AG04449 (cell line): ENCODE data around the gene GTF2IRD1.

Experiments used
- CTCF ChIA-PET: fragments of 350-600 bp; formaldehyde crosslinking; extraction: SDS; loops from one replicate; lab custom pipeline; 2021; ENCODE audit warnings: antibody characterized with exemption; lab: Yijun Ruan, JAX
- POLR2A ChIA-PET: fragments of 400-600, 350-600 bp; formaldehyde crosslinking; extraction: SDS; loops from one replicate; lab custom pipeline; 2020; ENCODE audit warnings: antibody characterized with exemption, inconsistent platforms; lab: Yijun Ruan, JAX
- DNase-seq: peaks from one replicate; pipeline ENCODE4 v3.0.0-alpha.2; 2010; ENCODE audit warnings: low read depth, low spot score
- H3K4me3 ChIP-seq: 2 replicates; pipeline ENCODE4 v1.5.1; 2011; ENCODE audit warnings: low read depth, mild to moderate bottlenecking, control low read depth, low read length
- TF ChIP-seq, protein P1 (sequence below): IDR thresholded peaks from one replicate; pipeline ENCODE4 v1.5.1; 2011; ENCODE audit warnings: mild to moderate bottlenecking, moderate library complexity, low read length, control low read depth, inconsistent platforms; ENCODE audit not compliant: insufficient read depth; ENCODE audit errors: missing control alignments

GTF2IRD1 gene

GRCh38 chr7:74521855-74522254 lies 68.1 kb downstream of the GTF2IRD1 start:
- DNase-seq, result no peak
- POLR2A ChIA-PET, result no interaction called here
- no peak overlapping the region for H3K4me3 ChIP-seq
- TF ChIP-seq, protein P1, sequence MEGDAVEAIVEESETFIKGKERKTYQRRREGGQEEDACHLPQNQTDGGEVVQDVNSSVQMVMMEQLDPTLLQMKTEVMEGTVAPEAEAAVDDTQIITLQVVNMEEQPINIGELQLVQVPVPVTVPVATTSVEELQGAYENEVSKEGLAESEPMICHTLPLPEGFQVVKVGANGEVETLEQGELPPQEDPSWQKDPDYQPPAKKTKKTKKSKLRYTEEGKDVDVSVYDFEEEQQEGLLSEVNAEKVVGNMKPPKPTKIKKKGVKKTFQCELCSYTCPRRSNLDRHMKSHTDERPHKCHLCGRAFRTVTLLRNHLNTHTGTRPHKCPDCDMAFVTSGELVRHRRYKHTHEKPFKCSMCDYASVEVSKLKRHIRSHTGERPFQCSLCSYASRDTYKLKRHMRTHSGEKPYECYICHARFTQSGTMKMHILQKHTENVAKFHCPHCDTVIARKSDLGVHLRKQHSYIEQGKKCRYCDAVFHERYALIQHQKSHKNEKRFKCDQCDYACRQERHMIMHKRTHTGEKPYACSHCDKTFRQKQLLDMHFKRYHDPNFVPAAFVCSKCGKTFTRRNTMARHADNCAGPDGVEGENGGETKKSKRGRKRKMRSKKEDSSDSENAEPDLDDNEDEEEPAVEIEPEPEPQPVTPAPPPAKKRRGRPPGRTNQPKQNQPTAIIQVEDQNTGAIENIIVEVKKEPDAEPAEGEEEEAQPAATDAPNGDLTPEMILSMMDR, result no peak
- CTCF ChIA-PET, result no interaction called here

DNA sequence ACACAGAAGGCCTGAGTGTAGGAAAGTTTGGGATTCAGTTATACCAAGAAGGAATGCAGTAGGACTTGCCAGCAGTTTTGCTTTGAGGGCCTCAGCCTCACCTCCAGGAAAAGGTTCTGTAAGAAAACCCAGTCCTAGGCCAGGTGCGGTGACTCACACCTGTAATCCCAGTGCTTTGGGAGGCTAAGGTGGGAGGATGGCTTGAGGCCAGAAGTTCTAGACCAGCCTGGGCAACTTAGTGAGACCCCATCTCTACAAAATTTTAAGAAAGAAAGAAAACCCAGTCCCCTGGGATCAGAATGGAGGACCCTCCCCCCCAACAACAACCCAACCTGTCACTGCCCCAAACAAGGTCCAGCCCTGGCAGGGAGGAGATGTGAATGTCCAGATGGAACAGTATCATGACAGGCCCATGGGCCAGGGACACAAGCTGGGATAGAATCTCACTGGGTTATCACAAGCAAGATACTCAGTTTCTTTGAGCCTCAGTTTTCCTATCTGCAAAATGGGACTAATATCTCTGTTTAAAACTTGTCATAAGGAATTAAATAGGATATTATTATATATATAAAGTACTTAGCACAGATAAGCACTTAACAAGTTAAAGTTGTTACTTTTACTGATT lies 68.7 kb downstream of the GTF2IRD1 start:
- CTCF ChIA-PET, result no interaction called here
- POLR2A ChIA-PET, result no interaction called here
- TF ChIP-seq, protein P1, result no peak
- no peak for DNase-seq
- H3K4me3 ChIP-seq, result no peak overlapping the region

GRCh38 chr7:74523015-74523414 lies 69.3 kb downstream of the GTF2IRD1 start:
- DNase-seq, result no peak
- ChIA-PET POLR2A (no interaction called here), CTCF (interaction anchor here (0.7 kb wide), 1 partner anchor 105 kb away, joined by 4 read pairs; no protein-coding TSS in a partner anchor)
- TF ChIP-seq, protein P1, result no peak
- no peak overlapping the region for H3K4me3 ChIP-seq

DNA sequence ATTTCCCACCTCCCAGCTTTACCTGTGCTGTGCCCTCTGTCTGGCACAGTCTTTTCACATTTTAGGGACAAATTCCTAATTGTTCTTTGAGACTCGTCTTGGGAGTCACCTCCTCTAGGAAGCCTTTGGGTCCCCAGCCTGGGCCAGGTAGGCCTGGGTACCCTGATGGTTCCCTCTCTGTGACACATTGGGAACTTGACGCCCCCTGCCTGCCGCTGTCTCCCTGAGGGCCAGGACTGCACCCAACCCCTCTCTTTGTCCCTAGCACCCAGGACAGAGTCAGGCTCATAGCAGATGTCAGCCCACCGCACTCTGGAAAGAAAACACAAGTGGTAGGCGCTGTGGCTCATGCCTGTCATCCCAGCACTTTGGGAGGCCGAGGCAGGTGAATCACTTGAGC lies 71.4 kb downstream of the GTF2IRD1 start:
- DNase-seq, result no peak
- CTCF ChIA-PET, result no interaction called here
- POLR2A ChIA-PET, result no interaction called here
- TF ChIP-seq, protein P1, result no peak
- no peak overlapping the region for H3K4me3 ChIP-seq

- ChIA-PET POLR2A (no interaction called here), CTCF (no interaction called here)
- no peak for DNase-seq
- TF ChIP-seq, protein P1, result no peak
- H3K4me3 ChIP-seq, result no peak overlapping the region
These were observed 72.2 kb downstream of the GTF2IRD1 start for GRCh38 chr7:74525881-74526280.

- ChIA-PET CTCF (interaction anchor here (1.5 kb wide), 1 partner anchor 39 kb away, joined by 4 read pairs; no protein-coding TSS in a partner anchor), POLR2A (no interaction called here)
- TF ChIP-seq, protein P1, result no peak
- DNase-seq, result no peak
- H3K4me3 ChIP-seq, result no peak overlapping the region
These were observed 73.1 kb downstream of the GTF2IRD1 start for GRCh38 chr7:74526780-74527179.
